NCI-H187 (cell line): Measurements from ENCODE around the gene BCL2L13.
A peak's percentile ranks its signal among the peaks of the same experiment; 100 is the strongest.
"Not testable (repeated sequence)": the region's sequence is repeated elsewhere in the genome, so short reads cannot be mapped to it uniquely, and the experiment has no call there.

Experiments used
- DNase-seq, 2 experiments: peaks; one replicate each; lab custom pipeline; 2025; lab: John Stamatoyannopoulos, UW

BCL2L13 gene

GRCh38 chr22:17728786-17729185 is 90.2 kb downstream of the BCL2L13 start:
- no peak for DNase-seq

- no peak for DNase-seq
Measured at GRCh38 chr22:17729561-17729960, 91.0 kb downstream of the BCL2L13 start.

GRCh38 chr22:17732251-17732854 is 93.8 kb downstream of the BCL2L13 start:
- no peak for DNase-seq

GRCh38 chr22:17733466-17733865 is 94.9 kb downstream of the BCL2L13 start:
- no peak for DNase-seq

- no peak for DNase-seq
Measured at GRCh38 chr22:17734187-17734586, 95.6 kb downstream of the BCL2L13 start.

GRCh38 chr22:17738386-17739128 is 100.0 kb downstream of the BCL2L13 start:
- DNase-seq = no peak

- no peak for DNase-seq
Measured at GRCh38 chr22:17739196-17739975, 100.8 kb downstream of the BCL2L13 start.

GRCh38 chr22:17741866-17742526 is 103.4 kb downstream of the BCL2L13 start:
- no peak for DNase-seq

GRCh38 chr22:17742527-17742902 is 104.0 kb downstream of the BCL2L13 start:
- peak in 1 of 2 experiments; percentile 40 for DNase-seq

GRCh38 chr22:17743661-17744411 is 105.3 kb downstream of the BCL2L13 start:
- DNase-seq = no peak

- no peak for DNase-seq
Measured at GRCh38 chr22:17744430-17744829, 105.9 kb downstream of the BCL2L13 start.

- no peak for DNase-seq
Measured at GRCh38 chr22:17746916-17747315, 108.4 kb downstream of the BCL2L13 start.

- no peak for DNase-seq
Measured at GRCh38 chr22:17748555-17749353, 110.2 kb downstream of the BCL2L13 start.

GRCh38 chr22:17749605-17750395 is 111.2 kb downstream of the BCL2L13 start:
- DNase-seq = no peak

GRCh38 chr22:17751596-17751995 is 113.0 kb downstream of the BCL2L13 start:
- DNase-seq = no peak

- DNase-seq = no peak
Measured at GRCh38 chr22:17753401-17753989, 114.9 kb downstream of the BCL2L13 start.

GRCh38 chr22:17754233-17754925 is 115.8 kb downstream of the BCL2L13 start:
- no peak for DNase-seq

GRCh38 chr22:17761138-17761488 is 122.6 kb downstream of the BCL2L13 start:
- no peak for DNase-seq

- DNase-seq = not testable (repeated sequence)
Measured at GRCh38 chr22:17763442-17763841, 124.9 kb downstream of the BCL2L13 start.
